Measurements from ENCODE around the gene DTWD2.
"Not testable (repeated sequence)": the region's sequence is repeated elsewhere in the genome, so short reads cannot be mapped to it uniquely, and the experiment has no call there.

GRCh38 chr5:118849507-118849906 lies 138.8 kb downstream of the DTWD2 start:
- TF ChIP-seq CTCF (IDR thresholded peaks at IDR 0.05; ENCODE audit: low read depth, low read length); POLR2A (IDR thresholded peaks at IDR 0.05; ENCODE audit: extremely low read depth, insufficient read length): not testable (repeated sequence)
